ENCODE data around the gene PRR19. TPM values are rescaled to one million over a fixed set of nuclear protein-coding genes. Genes with fewer than 3 reads are reported as not detected.

PRR19 gene
- total RNA-seq, 2 experiments from 2014 or later = 0.40 to 1.4 TPM

- Histone ChIP-seq H3K79me2 (ENCODE audit: insufficient read depth, low read depth, low read length) (peaks cover 17% of the 10 kb centered on the region), H4K20me1 (ENCODE audit: insufficient read depth, low read length) (peaks cover 10% of the 10 kb centered on the region; the same call in 1 of the 2 replicates), H3K4me1 (ENCODE audit: insufficient read depth, low read length, poor library complexity, severe bottlenecking) (peaks cover 52% of the 10 kb centered on the region), H3K36me3 (ENCODE audit: insufficient read depth, low read length) (peaks cover 25% of the 10 kb centered on the region), H3K9me3 (ENCODE audit: low read length) (no peaks in the 10 kb centered on the region), H2AFZ (ENCODE audit: low read length) (no peak overlapping the region), H3K9me2 (ENCODE audit: insufficient read depth, low read length) (no peaks in the 10 kb centered on the region), H3K4me3 (ENCODE audit: low read depth, low read length, poor library complexity, severe bottlenecking) (peak overlapping the region; percentile 62), H3K27ac (ENCODE audit: low read depth, low read length, poor library complexity, severe bottlenecking) (peak overlapping the region; percentile 50), H3K4me2 (ENCODE audit: low read length) (no peak overlapping the region; the same call in 1 of the 2 replicates)
- CTCF ChIA-PET (ENCODE audit: unreplicated experiment) = no interaction called here
- BruUV-seq (replicated peaks) = no TSS peak
- intact Hi-C loops (cut with micrococcal nuclease; ENCODE audit: unreplicated experiment) = loop anchor here (1.0 to 10.0 kb wide), 2 partner anchors 155 to 419 kb away; partner anchors contain the start of gene RPS19
- DNase-seq (ENCODE audit: low spot score) = peak; percentile 86
- TF ChIP-seq CTCF (conservative IDR thresholded peaks at IDR 0.05; ENCODE audit: low read length) (no peak), EZH2phosphoT487 (IDR thresholded peaks at IDR 0.05; ENCODE audit: borderline replicate concordance, low read depth, low read length) (no peak)
- POLR2A ChIA-PET = no interaction called here
These were observed 17.8 kb upstream of the PRR19 start for GRCh38 chr19:42284066-42284501.

GRCh38 chr19:42284591-42285341 is 17.2 kb upstream of the PRR19 start:
- Histone ChIP-seq H3K9me2 (ENCODE audit: insufficient read depth, low read length) (no peaks in the 10 kb centered on the region), H3K4me2 (ENCODE audit: low read length) (peak overlapping the region; percentile 93), H4K20me1 (ENCODE audit: insufficient read depth, low read length) (peaks cover 10% of the 10 kb centered on the region; the same call in 1 of the 2 replicates), H3K9me3 (ENCODE audit: low read length) (no peaks in the 10 kb centered on the region), H3K4me1 (ENCODE audit: insufficient read depth, low read length, poor library complexity, severe bottlenecking) (peaks cover 46% of the 10 kb centered on the region), H3K79me2 (ENCODE audit: insufficient read depth, low read depth, low read length) (peaks cover 17% of the 10 kb centered on the region), H3K27ac (ENCODE audit: low read depth, low read length, poor library complexity, severe bottlenecking) (peak overlapping the region; percentile 70), H3K4me3 (ENCODE audit: low read depth, low read length, poor library complexity, severe bottlenecking) (peak overlapping the region; percentile 89), H2AFZ (ENCODE audit: low read length) (no peak overlapping the region), H3K36me3 (ENCODE audit: insufficient read depth, low read length) (peaks cover 32% of the 10 kb centered on the region)
- POLR2A ChIA-PET = no interaction called here
- TF ChIP-seq CTCF (conservative IDR thresholded peaks at IDR 0.05; ENCODE audit: low read length) (no peak), EZH2phosphoT487 (IDR thresholded peaks at IDR 0.05; ENCODE audit: borderline replicate concordance, low read depth, low read length) (no peak)
- CTCF ChIA-PET (ENCODE audit: unreplicated experiment) = no interaction called here
- peak; percentile 51 for DNase-seq (ENCODE audit: low spot score)
- intact Hi-C loops (cut with micrococcal nuclease; ENCODE audit: unreplicated experiment) = loop anchor here (1.0 to 10.0 kb wide), 2 partner anchors 155 to 420 kb away; partner anchors contain the start of gene RPS19
- BruUV-seq (replicated peaks) = no TSS peak

GRCh38 chr19:42285541-42285941 is 16.4 kb upstream of the PRR19 start:
- no peaks in the 10 kb centered on the region for H3K9me2 ChIP-seq (ENCODE audit: insufficient read depth, low read length)
- H3K36me3 ChIP-seq (ENCODE audit: insufficient read depth, low read length) = peaks cover 39% of the 10 kb centered on the region
- BruUV-seq (replicated peaks) = no TSS peak
- H3K79me2 ChIP-seq (ENCODE audit: insufficient read depth, low read depth, low read length) = peaks cover 17% of the 10 kb centered on the region
- H2AFZ ChIP-seq (ENCODE audit: low read length) = no peak overlapping the region
- no peak for TF ChIP-seq EZH2phosphoT487 (IDR thresholded peaks at IDR 0.05; ENCODE audit: borderline replicate concordance, low read depth, low read length)
- peak; percentile 39; the same call in 1 of the 2 replicates for TF ChIP-seq CTCF (conservative IDR thresholded peaks at IDR 0.05; ENCODE audit: low read length)
- intact Hi-C loops (cut with micrococcal nuclease; ENCODE audit: unreplicated experiment) = loop anchor here (10.0 kb wide), 1 partner anchor 421 kb away; the partner anchor contains the start of gene RPS19
- peaks cover 46% of the 10 kb centered on the region for H3K4me1 ChIP-seq (ENCODE audit: insufficient read depth, low read length, poor library complexity, severe bottlenecking)
- H3K9me3 ChIP-seq (ENCODE audit: low read length) = no peaks in the 10 kb centered on the region
- peak overlapping the region; percentile 93 for H3K4me2 ChIP-seq (ENCODE audit: low read length)
- peaks cover 10% of the 10 kb centered on the region; the same call in 1 of the 2 replicates for H4K20me1 ChIP-seq (ENCODE audit: insufficient read depth, low read length)
- ChIA-PET POLR2A (no interaction called here), CTCF (ENCODE audit: unreplicated experiment) (no interaction called here)
- H3K4me3 ChIP-seq (ENCODE audit: low read depth, low read length, poor library complexity, severe bottlenecking) = peak overlapping the region; percentile 89
- DNase-seq (ENCODE audit: low spot score) = peak; percentile 54
- peak overlapping the region; percentile 70 for H3K27ac ChIP-seq (ENCODE audit: low read depth, low read length, poor library complexity, severe bottlenecking)
